Esophagus muscularis mucosa (tissue), 4 donors: ENCODE measurements around the gene FOXP2.

Experiments
- CTCF ChIP-seq, 3 experiments: fragments of 200-600 bp in 2 of 3; fragments of 450-650 bp in 1 of 3; sonication (generic) in 2 of 3; IDR thresholded peaks; one replicate each; pipeline ENCODE4 v1.5.1; 2017 to 2019; ENCODE audit warnings: antibody characterized with exemption in 3 of 3, mild to moderate bottlenecking in 2 of 3, moderate library complexity in 1 of 3
- EP300 ChIP-seq: sonication (generic); formaldehyde crosslinking; IDR thresholded peaks from one replicate; pipeline ENCODE4 v1.6.1; 2017; ENCODE audit warnings: antibody characterized with exemption
- POLR2A ChIP-seq: fragments of 450-650 bp; IDR thresholded peaks from one replicate; pipeline ENCODE4 v1.6.1; 2017; ENCODE audit warnings: antibody characterized with exemption, moderate library complexity, mild to moderate bottlenecking, low read depth
- POLR2AphosphoS5 ChIP-seq, 2 donors: sonication (generic); formaldehyde crosslinking; IDR thresholded peaks; one replicate each; pipeline ENCODE4 v1.6.1; 2017; ENCODE audit warnings: antibody characterized with exemption in 2 of 2

- no peak for TF ChIP-seq POLR2AphosphoS5 (IDR thresholded peaks at IDR 0.05)
- no peak for TF ChIP-seq CTCF (IDR thresholded peaks at IDR 0.05)
- TF ChIP-seq EP300: no peak
- TF ChIP-seq POLR2A: no peak
Measured at GRCh38 chr7:114740941-114741340, 326.3 kb downstream of the FOXP2 start.
